DMS53 treated with DMSO at 0.1 percent for 48 hours (cell line): Measurements from ENCODE around the gene GLB1L.
"Not testable (repeated sequence)": the region's sequence is repeated elsewhere in the genome, so short reads cannot be mapped to it uniquely, and the experiment has no call there.

Source experiments
- DNase-seq: peaks from one replicate; lab custom pipeline; 2025; ENCODE audit not compliant: unreplicated experiment; lab: John Stamatoyannopoulos, UW

The GLB1L gene

DNA sequence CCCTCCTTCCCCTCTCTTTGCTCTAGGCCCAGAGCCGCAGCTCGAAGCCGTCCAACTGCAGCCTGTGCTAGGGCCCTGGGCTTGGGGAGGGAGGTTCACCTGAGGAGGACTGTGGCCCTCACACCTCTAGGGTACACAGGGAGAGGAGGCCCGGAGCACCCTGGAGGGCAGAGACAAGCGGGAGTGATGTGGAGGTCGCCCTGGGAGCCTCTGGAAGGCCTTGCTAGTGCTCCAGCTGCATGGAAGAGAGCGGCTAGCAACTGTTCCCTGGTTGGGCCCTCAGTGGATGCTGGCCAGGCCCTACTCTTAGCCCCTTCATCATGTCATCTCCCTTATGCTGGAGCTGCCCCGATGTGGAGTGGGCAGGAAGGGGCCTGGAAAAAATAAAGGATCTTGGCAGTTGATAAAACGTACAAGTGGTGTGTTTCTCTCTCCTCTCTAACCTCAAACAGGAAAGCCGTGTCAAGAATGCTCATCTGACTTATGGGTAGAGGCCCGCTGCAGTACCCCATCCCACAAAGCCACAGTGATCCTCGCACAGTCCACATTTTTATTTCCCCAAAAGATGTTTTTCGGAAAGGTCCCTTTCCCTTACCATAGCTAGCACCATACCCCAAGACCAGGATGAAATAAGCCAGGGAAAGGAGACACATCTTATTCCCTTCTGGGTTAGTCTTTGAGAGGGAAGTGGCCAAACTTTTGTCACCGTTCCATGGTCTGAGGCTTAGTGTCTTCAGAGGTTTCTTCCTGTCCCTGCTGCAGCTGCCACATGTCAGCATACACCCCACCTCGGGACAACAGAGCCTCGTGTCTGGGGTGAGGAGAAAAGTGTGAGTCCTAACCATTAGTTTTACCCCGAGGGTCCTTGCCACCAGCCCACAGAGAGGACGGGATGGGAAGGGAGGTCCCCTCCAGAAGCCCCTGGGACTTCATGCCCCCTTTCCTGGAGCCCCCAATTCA, 35.7 kb downstream of the GLB1L start:
- no peak for DNase-seq

DNA sequence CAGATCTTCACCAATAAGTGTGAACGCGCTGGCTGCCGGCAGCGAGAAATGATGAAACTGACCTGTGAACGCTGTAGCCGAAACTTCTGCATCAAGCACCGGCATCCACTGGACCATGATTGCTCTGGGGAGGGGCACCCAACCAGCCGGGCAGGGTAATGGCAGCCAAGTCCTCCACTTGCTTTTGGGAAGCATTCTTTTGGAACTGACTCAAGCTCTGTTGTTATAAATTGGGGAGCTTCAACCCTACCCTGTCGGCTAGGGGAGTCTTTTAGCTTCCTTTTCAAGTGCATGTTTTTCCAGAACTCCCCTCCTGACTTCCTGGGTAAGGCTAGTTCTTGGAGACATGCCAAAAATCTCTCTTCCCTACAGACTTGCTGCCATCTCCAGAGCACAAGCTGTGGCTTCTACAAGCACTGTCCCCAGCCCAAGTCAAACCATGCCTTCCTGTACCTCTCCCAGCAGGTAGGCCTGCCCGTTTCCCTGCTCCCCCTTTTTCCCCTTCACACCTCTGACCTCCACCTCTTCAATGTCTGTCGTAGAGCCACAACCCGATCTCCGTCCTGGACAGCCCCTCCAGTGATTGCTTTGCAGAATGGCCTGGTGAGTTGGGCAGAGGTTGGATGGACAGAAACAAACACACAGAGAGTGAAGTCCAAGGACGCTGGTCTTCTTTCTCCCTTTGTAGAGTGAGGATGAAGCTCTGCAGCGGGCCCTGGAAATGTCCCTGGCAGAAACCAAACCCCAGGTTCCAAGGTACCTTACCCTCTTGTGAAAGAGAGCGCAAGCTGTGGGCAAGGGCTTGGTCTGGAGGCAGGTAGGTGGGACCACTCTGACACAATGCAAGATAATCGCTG, 37.1 kb downstream of the GLB1L start:
- no peak for DNase-seq

DNA sequence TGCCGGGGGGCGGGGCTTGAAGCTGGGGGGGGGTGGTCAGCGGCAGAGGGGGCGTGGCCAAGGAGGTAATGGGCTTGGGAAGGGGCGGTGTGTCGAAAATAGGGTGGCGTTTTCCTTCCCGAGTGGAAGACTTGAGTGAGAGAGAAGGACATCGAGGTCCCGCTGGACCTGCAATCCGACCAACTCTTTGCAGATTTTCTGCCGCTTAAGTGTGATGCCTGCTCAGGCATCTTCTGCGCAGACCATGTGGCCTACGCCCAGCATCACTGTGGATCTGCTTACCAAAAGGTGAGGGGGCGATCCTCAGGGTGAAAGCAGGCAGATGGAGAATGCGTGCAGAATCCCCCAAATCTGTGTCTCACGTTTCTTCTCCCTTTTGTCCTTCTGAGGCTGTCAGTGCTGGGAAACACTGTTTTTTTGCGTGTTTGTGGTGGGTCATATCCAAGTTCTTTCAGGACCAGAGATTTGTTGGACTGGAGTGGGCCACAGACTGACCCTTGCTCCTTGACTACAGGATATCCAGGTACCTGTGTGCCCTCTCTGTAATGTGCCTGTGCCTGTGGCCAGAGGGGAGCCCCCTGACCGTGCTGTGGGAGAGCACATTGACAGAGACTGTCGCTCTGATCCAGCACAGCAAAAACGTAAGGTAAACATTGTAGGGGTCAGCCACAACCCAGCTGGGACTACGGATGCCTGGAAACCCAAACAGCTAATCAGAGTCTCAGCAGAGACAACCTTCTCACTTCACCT, 37.9 kb downstream of the GLB1L start:
- peak; percentile 41 for DNase-seq

DNA sequence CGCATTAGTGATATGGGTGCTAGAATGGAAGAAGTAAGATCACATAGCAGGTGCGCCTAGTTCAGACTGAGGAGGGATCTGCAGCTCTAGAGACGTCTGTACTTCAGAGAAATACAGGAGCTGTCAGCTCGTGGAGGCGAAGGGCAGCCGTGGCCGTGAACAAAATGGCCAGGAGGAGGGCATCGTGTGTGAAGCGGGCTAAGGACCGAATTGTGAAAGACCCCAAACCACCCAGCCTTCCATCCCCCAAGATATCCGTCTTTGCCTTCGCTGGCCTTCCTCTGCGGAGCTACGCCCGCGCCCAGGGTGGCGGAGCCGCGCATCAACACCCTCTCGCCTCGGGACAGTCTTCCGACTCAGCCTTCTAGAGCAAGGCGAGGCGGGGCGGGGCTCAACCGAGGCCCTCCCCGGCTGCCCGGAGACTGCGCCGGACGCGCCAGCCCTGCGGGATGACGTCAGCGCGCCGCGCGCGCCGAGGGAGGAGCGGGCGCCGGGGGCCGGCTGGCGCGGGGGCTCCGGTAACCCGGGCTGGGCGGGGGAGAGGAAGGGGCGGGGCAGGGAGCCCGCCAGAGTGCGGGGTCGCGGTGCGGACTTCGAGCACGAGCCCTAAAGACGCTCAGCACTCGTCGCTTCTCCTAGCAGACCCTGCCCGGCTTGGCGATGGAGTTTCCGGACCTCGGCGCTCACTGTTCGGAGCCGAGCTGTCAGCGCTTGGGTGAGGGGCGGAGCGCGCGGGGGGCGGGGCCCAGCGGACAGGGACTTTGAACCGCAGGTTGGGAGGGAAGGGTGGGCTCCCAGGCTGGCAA, 38.7 kb downstream of the GLB1L start, which contains the start of gene ZFAND2B:
Gene ZFAND2B, plus strand, starts transcription at position 455 of the 806 bp plus-strand sequence. Its CDS starts 206 bp downstream, at position 661.
- peak; percentile 75 for DNase-seq

DNA sequence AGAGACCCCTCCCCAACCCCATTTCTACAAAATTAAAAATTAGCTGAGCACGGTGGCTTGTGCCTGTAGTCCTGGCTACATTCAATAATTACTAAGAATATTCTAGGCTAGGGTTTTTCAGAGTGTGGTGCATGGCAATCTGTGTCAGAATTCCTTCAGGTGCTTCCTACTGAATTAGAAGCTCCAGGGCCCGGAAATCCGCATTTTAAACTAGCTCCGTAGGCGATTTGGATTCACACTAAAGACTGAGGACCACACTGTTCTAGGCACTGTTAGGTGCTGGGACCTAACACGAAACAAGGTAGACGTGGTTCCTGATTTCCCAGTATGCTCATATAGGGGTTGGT, 39.3 kb downstream of the GLB1L start:
- DNase-seq, result no peak

DNA sequence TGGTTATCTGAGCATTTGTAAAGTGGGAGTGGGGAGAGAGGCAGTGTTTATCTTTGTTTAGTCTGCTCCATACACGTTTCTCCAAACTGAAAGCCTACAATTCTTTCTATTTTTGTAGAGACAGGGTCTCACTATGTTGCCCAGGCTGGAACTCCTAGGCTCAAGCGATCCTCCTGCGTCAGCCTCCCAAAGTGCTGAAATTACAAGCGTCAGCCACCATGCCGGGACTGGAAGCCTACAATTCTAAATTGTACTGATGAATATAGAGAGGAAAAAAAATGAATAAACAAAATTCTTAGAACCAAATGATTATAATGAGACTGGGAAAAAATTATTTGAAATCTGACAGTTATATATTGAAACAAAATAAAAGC, 40.1 kb downstream of the GLB1L start:
- DNase-seq, result no peak

DNA sequence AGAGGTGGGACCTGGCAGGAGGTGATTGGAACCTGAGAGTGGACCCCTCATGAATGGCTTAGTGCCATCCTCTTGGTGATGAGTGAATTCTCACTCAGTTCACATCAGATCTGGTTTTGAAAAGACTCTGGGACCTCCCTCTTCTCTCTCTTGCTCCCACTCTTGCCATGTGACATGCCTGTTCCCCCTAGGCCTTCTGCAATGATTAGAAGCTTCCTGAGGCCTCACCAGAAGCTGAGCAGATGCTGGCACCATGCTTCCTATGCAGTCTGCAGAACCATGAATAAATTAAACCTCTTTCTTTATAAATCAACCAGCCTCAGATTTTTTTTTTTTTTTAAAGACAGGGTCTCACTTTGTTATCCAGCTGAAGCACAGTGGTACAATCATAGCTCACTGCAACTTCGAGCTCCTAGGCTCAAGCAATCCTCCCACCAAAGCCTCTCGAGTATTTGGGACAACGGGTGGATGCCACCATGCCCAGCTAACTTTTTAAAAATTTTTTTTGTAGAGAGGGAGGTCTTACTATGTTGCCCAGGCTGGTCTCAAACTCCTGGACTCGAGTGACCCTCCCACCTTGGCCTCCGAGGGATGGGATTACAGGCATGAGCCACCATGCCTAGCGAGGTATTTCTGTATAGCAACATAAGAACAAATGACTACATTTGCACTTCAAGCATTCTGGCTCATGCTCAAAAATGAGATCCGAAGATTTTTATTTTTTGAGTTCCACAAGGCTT, 40.6 kb downstream of the GLB1L start:
- no peak for DNase-seq

DNA sequence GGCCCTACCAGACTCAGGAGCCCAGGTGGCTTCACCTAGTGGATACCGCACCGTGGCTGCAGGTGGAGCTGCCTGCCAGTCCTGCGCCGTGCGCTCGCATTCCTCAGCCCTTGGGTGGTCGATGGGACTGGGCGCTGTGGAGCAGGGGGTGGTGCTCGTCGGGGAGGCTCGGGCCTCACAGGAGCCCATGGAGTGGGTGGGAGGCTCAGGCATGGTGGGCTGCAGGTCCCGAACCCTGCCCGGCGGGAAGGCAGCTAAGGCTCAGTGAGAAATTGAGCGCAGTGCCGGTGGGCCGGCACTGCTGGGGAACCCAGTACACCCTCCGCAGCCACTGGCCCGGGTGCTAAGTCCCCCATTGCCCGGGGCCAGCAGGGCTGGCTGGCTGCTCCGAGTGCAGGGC, 43.9 kb downstream of the GLB1L start:
- DNase-seq, result not testable (repeated sequence)

DNA sequence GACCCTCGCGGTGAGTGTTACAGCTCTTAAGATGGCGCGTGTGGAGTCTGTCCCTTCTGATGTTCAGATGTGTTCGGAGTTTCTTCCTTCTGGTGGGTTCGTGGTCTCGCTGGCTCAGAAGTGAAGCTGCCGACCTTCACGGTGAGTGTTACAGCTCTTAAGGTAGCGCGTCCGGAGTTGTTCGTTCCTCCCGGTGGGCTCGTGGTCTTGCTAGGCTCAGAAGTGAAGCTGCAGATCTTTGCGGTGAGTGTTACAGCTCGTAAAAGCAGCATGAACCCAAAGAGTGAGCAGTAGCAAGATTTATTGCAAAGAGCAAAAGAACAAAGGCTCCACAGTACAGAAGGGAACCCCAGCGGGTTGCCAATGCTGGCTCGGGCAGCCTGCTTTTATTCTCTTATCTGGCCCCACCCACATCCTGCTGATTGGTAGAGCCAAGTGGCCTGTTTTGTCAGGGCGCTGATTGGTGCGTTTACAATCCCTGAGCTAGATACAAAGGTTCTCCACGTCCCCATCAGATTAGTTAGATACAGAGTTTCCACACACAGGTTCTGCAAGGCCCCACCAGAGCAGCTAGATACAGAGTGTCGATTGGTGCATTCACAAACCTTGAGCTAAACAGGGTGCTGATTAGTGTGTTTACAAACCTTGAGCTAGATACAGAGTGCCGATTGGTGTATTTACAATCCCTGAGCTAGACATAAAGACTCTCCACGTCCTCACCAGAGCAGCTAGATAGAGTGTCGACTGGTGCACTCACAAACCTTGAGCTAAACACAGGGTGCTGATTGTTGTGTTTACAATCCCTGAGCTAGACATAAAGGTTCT, 44.5 kb downstream of the GLB1L start:
- DNase-seq, result not testable (repeated sequence)

DNA sequence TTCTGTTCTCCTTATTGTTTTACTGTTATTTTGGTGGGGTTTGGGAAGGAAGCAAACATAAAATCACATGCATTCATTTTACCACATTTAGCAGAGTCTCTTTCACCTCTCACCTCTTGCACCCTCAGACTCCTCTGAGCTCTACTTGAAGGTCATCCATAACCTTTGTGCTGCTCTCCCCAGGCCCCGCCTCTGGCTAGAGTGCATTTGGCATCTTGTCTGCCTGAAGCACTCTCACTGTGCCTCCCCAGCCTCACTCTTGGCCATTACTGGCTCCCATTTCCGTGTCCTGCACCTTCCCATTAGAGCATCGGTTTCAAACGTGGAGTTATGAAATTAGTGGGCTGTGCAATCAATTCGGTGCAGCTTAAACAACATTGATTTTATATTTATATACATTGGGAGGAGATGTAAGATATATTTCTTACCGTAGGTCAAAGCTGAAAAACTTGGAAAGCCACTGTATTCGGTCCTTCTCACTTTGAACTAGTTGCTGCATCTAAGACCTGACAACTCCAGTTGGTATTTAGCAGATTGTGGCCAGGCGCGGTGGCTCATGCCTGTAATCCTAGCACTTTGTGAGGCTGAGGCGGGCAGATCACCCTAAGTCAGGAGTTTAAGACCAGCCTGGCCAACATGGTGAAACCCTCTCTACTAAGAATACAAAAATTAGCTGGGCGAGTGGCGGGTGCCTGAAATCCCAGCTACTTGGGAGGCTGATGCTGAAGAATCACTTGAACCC, 45.6 kb downstream of the GLB1L start:
- no peak for DNase-seq

DNA sequence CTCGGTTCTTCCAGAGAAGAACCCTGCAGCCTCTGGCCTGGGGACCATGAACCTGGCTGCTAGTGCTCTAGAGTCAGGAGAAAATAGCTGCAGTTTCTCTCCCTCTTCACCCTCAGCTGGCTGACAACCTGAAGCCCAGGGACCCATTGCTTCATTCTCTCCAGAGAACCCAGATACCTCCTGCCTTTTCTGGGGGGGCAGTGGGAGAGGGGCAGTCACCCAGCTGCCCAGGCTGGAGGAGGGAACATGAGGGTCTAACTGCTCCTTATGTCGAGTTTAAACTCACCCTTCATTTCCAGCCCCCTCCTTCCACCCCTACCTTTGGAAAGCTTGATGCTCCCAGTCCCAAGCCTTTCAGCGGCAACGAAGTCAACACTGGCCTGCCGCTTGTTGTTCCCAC, 46.3 kb downstream of the GLB1L start:
- no peak for DNase-seq

DNA sequence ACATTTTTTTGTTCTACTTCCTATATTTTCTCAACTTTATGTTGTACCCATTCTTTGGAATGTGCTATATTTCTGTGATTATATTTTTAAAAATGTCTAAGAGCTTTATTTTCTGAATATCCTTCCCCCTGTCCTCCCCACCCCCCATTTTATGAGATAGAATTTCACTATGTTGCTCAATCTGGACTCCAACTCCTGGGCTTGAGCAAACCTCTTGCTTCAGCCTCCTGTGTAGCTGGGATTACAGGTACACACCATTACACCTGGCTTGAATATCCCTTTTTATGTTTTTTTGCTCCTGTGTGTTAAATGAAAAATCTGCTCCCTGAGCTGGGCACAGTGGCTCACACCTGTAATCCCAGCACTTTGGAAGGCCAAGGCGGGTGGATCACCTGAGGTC, 47.9 kb downstream of the GLB1L start:
- no peak for DNase-seq

DNA sequence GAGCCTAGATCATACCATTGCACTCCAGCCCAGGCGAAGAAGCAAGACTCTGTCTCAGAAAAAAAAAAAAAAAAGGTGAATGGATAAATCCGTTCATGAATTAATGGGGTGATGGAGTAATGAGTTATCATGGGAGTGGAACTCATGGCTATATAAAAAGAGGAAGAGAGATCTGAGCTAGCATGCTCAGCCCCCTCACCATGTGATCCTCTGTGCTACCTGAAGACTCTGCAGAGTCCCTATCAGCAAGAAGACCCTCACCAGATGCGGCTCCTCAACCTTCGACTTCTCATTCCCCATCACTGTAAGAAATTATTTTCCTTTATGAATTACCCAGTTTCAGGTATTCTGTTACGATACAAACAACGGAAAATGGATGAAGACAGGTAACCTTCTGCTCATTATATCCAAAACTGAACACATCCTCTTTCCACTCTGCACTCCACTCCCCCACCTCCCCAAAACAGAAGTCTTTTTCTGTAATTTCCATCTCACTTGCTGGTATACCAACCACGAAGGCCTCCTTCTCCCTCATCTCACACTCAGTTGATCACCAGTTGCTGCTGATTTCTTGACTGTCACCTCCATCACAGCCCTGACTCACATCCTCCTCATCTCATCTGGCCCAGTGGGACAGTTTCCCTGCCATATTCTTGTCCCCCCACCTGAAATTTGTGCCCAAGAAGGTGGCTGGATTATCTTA, 58.3 kb downstream of the GLB1L start:
- no peak for DNase-seq
